HCT116 (cell line): ENCODE results near the gene LCNL1. TPM values are rescaled to one million over a fixed set of nuclear protein-coding genes. Genes with fewer than 3 reads are reported as not detected.

Experiments used
- ATAC-seq: fragments of 200-7000 bp; cut with Tn5 transposase; 2 replicates; pipeline ENCODE4 v1.9.1; 2020; ENCODE audit warnings: mild to moderate bottlenecking, moderate library complexity
- BruUV-seq: library from RNA; stranded (reverse); fragments of 400-500 nt; replicated peaks from 2 replicates; lab custom pipeline; 2021; lab: Mats Ljungman, UMichigan
- CTCF ChIA-PET: fragments of 300-600 bp; sonication (Branson Sonifier 250); formaldehyde crosslinking; loops from one replicate; lab custom pipeline; 2021; ENCODE audit warnings: antibody characterized with exemption; lab: Charles Lee
- POLR2A ChIA-PET: fragments of 300-600, 350-600 bp; sonication (Branson Sonifier 250); formaldehyde crosslinking; loops from one replicate; lab custom pipeline; 2021; ENCODE audit warnings: antibody characterized with exemption; lab: Charles Lee
- RAD21 ChIA-PET, 2 experiments: fragments of 300-600 bp; sonication (Branson Sonifier 250); formaldehyde crosslinking; loops; one replicate each; lab custom pipeline; 2023; ENCODE audit warnings: low total read pairs in 2 of 2; ENCODE audit not compliant: uncharacterized antibody in 2 of 2, unreplicated experiment in 2 of 2, low non-redundant PET in 1 of 2; lab: Charles Lee
- DNase-seq: peaks from one replicate; pipeline ENCODE4 v3.0.0-alpha.2; 2010; ENCODE audit warnings: low read depth, low spot score
- H2AFZ ChIP-seq: fragments of 200-600 bp; shearing (Covaris generic), sonication (generic); 2 replicates; pipeline ENCODE4 v1.6.1; 2017; ENCODE audit warnings: low read depth, mixed run types, mixed read lengths, antibody characterized with exemption, low read length; ENCODE audit not compliant: poor library complexity, severe bottlenecking
- H3K27ac ChIP-seq: 2 replicates; pipeline ENCODE4 v1.5.1; 2012; ENCODE audit warnings: low read depth, low read length
- H3K27me3 ChIP-seq: fragments of 200-600 bp; sonication (generic); 2 replicates; pipeline ENCODE4 v1.6.1; 2016; ENCODE audit warnings: mixed run types, low read length, mixed read lengths; ENCODE audit not compliant: insufficient read depth
- H3K36me3 ChIP-seq, 2 experiments: fragments of 200-500 bp in 1 of 2; fragments of 200-600 bp in 1 of 2; sonication (Bioruptor generic) in 1 of 2; sonication (generic) in 1 of 2; 2 replicates each; pipeline versions ENCODE4 v1.5.1 to v1.6.1; 2014 to 2016; ENCODE audit warnings: low read length in 2 of 2, inconsistent platforms in 1 of 2, mixed read lengths in 1 of 2, mixed run types in 1 of 2; ENCODE audit not compliant: insufficient read depth in 2 of 2, control insufficient read depth in 1 of 2
- H3K4me1 ChIP-seq, 2 experiments: fragments of 200-600 bp in 1 of 2; sonication (generic) in 1 of 2; 2 replicates each; pipeline versions ENCODE4 v1.5.1 to v1.6.1; 2012 to 2017; ENCODE audit warnings: low read length in 2 of 2, inconsistent platforms in 1 of 2, mild to moderate bottlenecking in 1 of 2, mixed read lengths in 1 of 2, mixed run types in 1 of 2, moderate library complexity in 1 of 2; ENCODE audit not compliant: insufficient read depth in 2 of 2, control insufficient read depth in 1 of 2
- H3K4me2 ChIP-seq: fragments of 200-600 bp; sonication (generic); 2 replicates; pipeline ENCODE4 v1.6.1; 2017; ENCODE audit warnings: mixed run types, low read length, mixed read lengths
- H3K4me3 ChIP-seq, 2 experiments: fragments of 200-600 bp in 1 of 2; sonication (generic) in 1 of 2; replicated peaks in 1 of 2; 2 replicates each; pipeline ENCODE4 v1.5.1; 2011 to 2016; ENCODE audit warnings: low read length in 2 of 2, control low read depth in 1 of 2, low read depth in 1 of 2, mild to moderate bottlenecking in 1 of 2, mixed read lengths in 1 of 2, mixed run types in 1 of 2
- H3K79me2 ChIP-seq: fragments of 200-600 bp; sonication (generic); 2 replicates; pipeline ENCODE4 v1.6.1; 2017; ENCODE audit warnings: mild to moderate bottlenecking, mixed run types, low read length, moderate library complexity, mixed read lengths; ENCODE audit not compliant: insufficient read depth
- H3K9ac ChIP-seq: fragments of 200-600 bp; sonication (generic); 2 replicates; pipeline ENCODE4 v1.6.1; 2016; ENCODE audit warnings: low read length, mixed read lengths
- H3K9me2 ChIP-seq: fragments of 200-600 bp; sonication (generic), shearing (Covaris generic); 2 replicates; pipeline ENCODE4 v1.6.1; 2017; ENCODE audit warnings: mixed run types, mild to moderate bottlenecking, moderate library complexity; ENCODE audit not compliant: insufficient read depth
- H3K9me3 ChIP-seq, 2 experiments: fragments of 200-500 bp in 1 of 2; fragments of 200-600 bp in 1 of 2; sonication (Bioruptor generic) in 1 of 2; sonication (generic) in 1 of 2; 2 replicates each; pipeline ENCODE4 v1.6.1; 2014 to 2017; ENCODE audit warnings: low read length in 2 of 2, mixed read lengths in 2 of 2, inconsistent platforms in 1 of 2, low read depth in 1 of 2, mild to moderate bottlenecking in 1 of 2, mixed run types in 1 of 2, moderate library complexity in 1 of 2; ENCODE audit not compliant: control insufficient read depth in 1 of 2, insufficient read depth in 1 of 2
- H4K20me1 ChIP-seq: fragments of 200-600 bp; sonication (generic), shearing (Covaris generic); 2 replicates; pipeline ENCODE4 v1.6.1; 2017; ENCODE audit warnings: mixed run types, mild to moderate bottlenecking, moderate library complexity; ENCODE audit not compliant: insufficient read depth
- CBX3 ChIP-seq: IDR thresholded peaks from 2 replicates; pipeline ENCODE4 v1.6.1; 2012; ENCODE audit warnings: low read depth
- CEBPB ChIP-seq: IDR thresholded peaks from 2 replicates; pipeline ENCODE4 v1.6.1; 2012; ENCODE audit warnings: low read depth
- EGR1 ChIP-seq: IDR thresholded peaks from 2 replicates; pipeline ENCODE4 v1.6.1; 2012; ENCODE audit warnings: low read depth
- EZH2 ChIP-seq: fragments of 200-600 bp; sonication (generic); IDR thresholded peaks from 2 replicates; pipeline ENCODE4 v1.6.1; 2017; ENCODE audit warnings: antibody characterized with exemption, mixed run types
- FOSL1 ChIP-seq: IDR thresholded peaks from 2 replicates; pipeline ENCODE4 v1.6.1; 2012; ENCODE audit warnings: low read depth
- JUND ChIP-seq: IDR thresholded peaks from 2 replicates; pipeline ENCODE4 v1.6.1; 2012
- POLR2A ChIP-seq: IDR thresholded peaks from 2 replicates; pipeline ENCODE4 v1.7.0; 2011; ENCODE audit warnings: borderline replicate concordance; ENCODE audit not compliant: insufficient read depth, insufficient read length; ENCODE audit errors: extremely low read depth
- POLR2AphosphoS5 ChIP-seq: IDR thresholded peaks from 2 replicates; pipeline ENCODE4 v1.6.1; 2011; ENCODE audit warnings: mild to moderate bottlenecking, low read depth, low read length, moderate library complexity
- SIN3A ChIP-seq: IDR thresholded peaks from 2 replicates; pipeline ENCODE4 v1.6.1; 2012; ENCODE audit warnings: low read depth
- SP1 ChIP-seq: IDR thresholded peaks from 2 replicates; pipeline ENCODE4 v1.6.1; 2012; ENCODE audit warnings: low read depth
- SRF ChIP-seq: IDR thresholded peaks from 2 replicates; pipeline ENCODE4 v1.6.1; 2012; ENCODE audit warnings: low read depth
- TCF7L2 ChIP-seq: IDR thresholded peaks from 2 replicates; pipeline ENCODE4 v1.7.0; 2011; ENCODE audit warnings: borderline replicate concordance, inconsistent platforms; ENCODE audit not compliant: insufficient read depth, insufficient read length; ENCODE audit errors: extremely low read depth
- ZBTB33 ChIP-seq: IDR thresholded peaks from 2 replicates; pipeline ENCODE4 v1.6.1; 2011; ENCODE audit warnings: mild to moderate bottlenecking, low read length, moderate library complexity; ENCODE audit not compliant: insufficient replicate concordance; ENCODE audit errors: extremely low read depth
- ZFX ChIP-seq: fragments of 450-650 bp; IDR thresholded peaks from 2 replicates; pipeline ENCODE4 v1.6.1; 2017
- intact Hi-C: fragments of 100-400 bp; cut with micrococcal nuclease; formaldehyde crosslinking; loops from 2 replicates; pipeline ENCODE4 v1.10.0; 2022
- total RNA-seq: library from RNA; stranded (reverse); gene quantifications from one replicate; pipeline ENCODE4 v1.2.1, GENCODE V29; 2021; ENCODE audit not compliant: unreplicated experiment

Gene LCNL1
- total RNA-seq, 1 experiment from 2014 or later, result 0.44 TPM

- CTCF ChIA-PET, result interaction anchor here (1.6 kb wide), 1 partner anchor 14 kb away, joined by 3 read pairs; no protein-coding TSS in a partner anchor
- H3K4me1 ChIP-seq, result peaks cover 11 to 28% of the 10 kb centered on the region in 2 experiments
- intact Hi-C loops, result no loop called here
- H2AFZ ChIP-seq, result no peak overlapping the region
- H3K36me3 ChIP-seq, result no peaks in the 10 kb centered on the region
- TF ChIP-seq JUND (no peak), SRF (no peak), ZBTB33 (no peak), EZH2 (no peak), TCF7L2 (no peak), ZFX (no peak), SP1 (no peak), CEBPB (no peak), EGR1 (no peak), POLR2AphosphoS5 (no peak), POLR2A (no peak), SIN3A (no peak), CBX3 (no peak), FOSL1 (no peak)
- no peak overlapping the region for H3K4me3 ChIP-seq
- no peak for ATAC-seq
- no peak overlapping the region for H3K27ac ChIP-seq
- no peak overlapping the region for H3K9ac ChIP-seq
- no peaks in the 10 kb centered on the region for H3K79me2 ChIP-seq
- H4K20me1 ChIP-seq, result no peaks in the 10 kb centered on the region
- H3K27me3 ChIP-seq, result no peaks in the 10 kb centered on the region
- DNase-seq, result no peak
- H3K4me2 ChIP-seq, result no peak overlapping the region
- BruUV-seq, result no TSS peak
- no peaks in the 10 kb centered on the region for H3K9me2 ChIP-seq
- RAD21 ChIA-PET, result no interaction called here
- POLR2A ChIA-PET, result no interaction called here
- H3K9me3 ChIP-seq, result no peaks in the 10 kb centered on the region
Measured at GRCh38 chr9:136962163-136962562, 20.6 kb upstream of the LCNL1 start.
